Measurements from ENCODE around the gene KAT8. TPM values are rescaled to one million over a fixed set of nuclear protein-coding genes. Genes with fewer than 3 reads are reported as not detected.

KAT8 gene
- total RNA-seq, 1 donor from 2014 or later = 79.1 TPM

DNA sequence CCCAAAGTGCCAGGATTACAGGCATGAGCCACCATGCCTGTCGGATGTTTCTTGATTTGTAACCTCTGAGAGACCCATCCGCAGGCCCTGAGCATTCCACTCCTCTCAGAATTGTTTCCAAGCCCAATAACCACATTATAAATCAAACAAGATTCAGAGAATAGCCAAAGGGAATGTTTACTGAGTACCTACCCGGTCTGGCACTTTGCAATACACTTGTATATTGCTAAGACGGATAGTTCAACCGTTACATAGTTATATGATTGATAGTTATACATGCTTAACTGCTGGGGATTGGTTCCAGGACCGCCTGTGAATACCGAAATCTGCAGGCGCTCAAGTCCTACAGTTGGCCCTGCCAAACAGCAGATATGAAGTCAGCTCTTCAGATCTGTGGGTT, 3.0 kb upstream of the KAT8 start:
- no peak overlapping the region for H3K4me3 ChIP-seq
- H3K36me3 ChIP-seq = peaks cover 38% of the 10 kb centered on the region
- H3K27ac ChIP-seq = no peak overlapping the region
- TF ChIP-seq, protein P1, sequence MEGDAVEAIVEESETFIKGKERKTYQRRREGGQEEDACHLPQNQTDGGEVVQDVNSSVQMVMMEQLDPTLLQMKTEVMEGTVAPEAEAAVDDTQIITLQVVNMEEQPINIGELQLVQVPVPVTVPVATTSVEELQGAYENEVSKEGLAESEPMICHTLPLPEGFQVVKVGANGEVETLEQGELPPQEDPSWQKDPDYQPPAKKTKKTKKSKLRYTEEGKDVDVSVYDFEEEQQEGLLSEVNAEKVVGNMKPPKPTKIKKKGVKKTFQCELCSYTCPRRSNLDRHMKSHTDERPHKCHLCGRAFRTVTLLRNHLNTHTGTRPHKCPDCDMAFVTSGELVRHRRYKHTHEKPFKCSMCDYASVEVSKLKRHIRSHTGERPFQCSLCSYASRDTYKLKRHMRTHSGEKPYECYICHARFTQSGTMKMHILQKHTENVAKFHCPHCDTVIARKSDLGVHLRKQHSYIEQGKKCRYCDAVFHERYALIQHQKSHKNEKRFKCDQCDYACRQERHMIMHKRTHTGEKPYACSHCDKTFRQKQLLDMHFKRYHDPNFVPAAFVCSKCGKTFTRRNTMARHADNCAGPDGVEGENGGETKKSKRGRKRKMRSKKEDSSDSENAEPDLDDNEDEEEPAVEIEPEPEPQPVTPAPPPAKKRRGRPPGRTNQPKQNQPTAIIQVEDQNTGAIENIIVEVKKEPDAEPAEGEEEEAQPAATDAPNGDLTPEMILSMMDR (IDR thresholded peaks at IDR 0.05) = no peak
- ATAC-seq (no peak), DNase-seq (no peak)
- intact Hi-C loops (cut with DNase I) = no loop called here
- H3K9me3 ChIP-seq = no peaks in the 10 kb centered on the region
- no peaks in the 10 kb centered on the region for H3K27me3 ChIP-seq (ENCODE audit: low read depth)
- peaks cover 41% of the 10 kb centered on the region for H3K4me1 ChIP-seq

DNA sequence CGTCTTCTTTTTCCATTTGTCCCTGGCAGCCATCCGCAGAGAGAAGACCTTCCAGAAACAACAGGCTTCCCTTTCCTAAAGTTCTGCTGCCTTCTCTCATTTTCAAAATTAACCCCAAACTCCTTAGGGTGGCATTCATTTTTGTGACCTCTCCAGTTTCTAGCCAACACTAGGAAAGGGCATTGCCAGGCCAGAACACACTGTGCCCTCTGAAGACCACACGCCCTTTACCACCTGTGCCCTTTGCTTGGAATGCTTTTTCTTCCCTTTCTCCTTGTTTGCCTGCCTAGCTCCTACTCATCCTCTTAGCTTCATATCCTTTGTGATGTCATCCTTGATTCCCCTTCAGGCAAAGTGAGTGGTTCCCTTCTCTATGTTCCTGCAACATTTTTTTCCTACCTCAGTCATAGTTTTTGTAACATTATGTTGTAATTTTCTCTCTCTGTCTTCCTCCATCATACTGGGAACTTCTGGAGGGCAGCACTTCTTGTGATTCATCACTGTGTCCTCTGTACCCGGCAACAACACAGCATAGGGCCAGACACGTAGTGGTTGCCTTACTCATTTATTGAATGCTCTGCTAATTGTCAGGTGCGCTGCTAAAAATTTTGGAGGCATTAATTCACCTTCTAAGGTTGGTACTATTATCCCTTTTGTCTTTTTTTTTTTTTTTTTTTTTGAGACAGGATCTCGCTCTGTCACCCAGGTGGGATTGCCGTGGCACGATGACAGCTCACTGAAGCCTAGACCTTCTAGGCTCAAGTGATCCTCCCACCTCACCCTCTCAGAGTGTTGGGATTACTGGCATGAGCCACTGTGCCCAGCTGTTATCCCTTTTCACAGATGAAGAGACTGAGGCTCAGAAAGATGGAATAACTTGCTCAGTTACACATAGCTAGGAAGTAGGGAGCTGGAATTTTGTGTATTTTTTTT, 1.0 kb downstream of the KAT8 start:
- peak; percentile 8 to 25 for ATAC-seq

DNA sequence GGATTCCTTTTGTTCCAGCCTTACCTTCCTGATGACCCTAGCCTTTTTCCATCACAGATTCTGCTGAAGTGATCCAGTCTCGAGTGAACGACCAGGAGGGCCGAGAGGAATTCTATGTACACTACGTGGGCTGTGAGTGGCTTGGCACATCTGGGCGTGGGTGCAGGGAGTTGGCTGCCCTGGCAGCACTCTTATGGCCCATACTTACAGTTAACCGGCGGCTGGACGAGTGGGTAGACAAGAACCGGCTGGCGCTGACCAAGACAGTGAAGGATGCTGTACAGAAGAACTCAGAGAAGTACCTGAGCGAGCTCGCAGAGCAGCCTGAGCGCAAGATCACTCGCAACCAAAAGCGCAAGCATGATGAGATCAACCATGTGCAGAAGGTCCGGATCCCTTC, 2.7 kb downstream of the KAT8 start:
- intact Hi-C loops (cut with DNase I) = no loop called here
- Histone ChIP-seq H3K36me3 (peaks cover 56% of the 10 kb centered on the region), H3K27me3 (ENCODE audit: low read depth) (no peaks in the 10 kb centered on the region)

More for the DNA sequence above, 1.0 kb downstream of the KAT8 start:
- no peak for DNase-seq
- H3K4me1 ChIP-seq = peaks cover 36% of the 10 kb centered on the region
- H3K9me3 ChIP-seq = no peaks in the 10 kb centered on the region
- H3K27ac ChIP-seq = peak overlapping the region; percentile 96
- H3K27me3 ChIP-seq (ENCODE audit: low read depth) = no peaks in the 10 kb centered on the region
- TF ChIP-seq, protein P1 (IDR thresholded peaks at IDR 0.05) = no peak
- H3K4me3 ChIP-seq = peak overlapping the region; percentile 55
- H3K36me3 ChIP-seq = peaks cover 41% of the 10 kb centered on the region
- intact Hi-C loops (cut with DNase I) = no loop called here

DNA sequence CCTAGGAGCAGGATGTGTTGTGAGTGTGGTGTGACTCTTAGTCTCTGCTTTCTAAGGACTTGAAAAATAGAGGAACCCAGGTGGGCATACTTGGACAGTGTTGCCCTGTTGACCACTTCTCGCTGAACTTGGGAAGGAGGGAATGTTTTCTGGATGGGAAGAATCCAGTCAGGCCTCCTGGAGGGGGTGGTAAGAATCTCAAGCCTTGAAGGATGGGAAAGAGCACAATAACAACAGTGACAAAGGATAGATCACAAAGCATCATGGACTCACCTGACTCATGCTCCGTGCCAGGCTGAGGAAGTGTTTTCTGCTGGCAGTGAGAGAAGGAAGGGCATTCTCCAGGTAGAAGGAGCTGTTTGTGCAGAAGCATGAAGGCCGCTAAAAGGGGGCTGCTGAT, 8.4 kb downstream of the KAT8 start:
- TF ChIP-seq, protein P1 (IDR thresholded peaks at IDR 0.05) = no peak
- peaks cover 46% of the 10 kb centered on the region for H3K4me1 ChIP-seq
- H3K27ac ChIP-seq = peak overlapping the region; percentile 96
- peaks cover 77% of the 10 kb centered on the region for H3K36me3 ChIP-seq
- DNase-seq (no peak), ATAC-seq (no peak)
- intact Hi-C loops (cut with DNase I) = no loop called here
- no peak overlapping the region for H3K4me3 ChIP-seq
- no peaks in the 10 kb centered on the region for H3K9me3 ChIP-seq
- H3K27me3 ChIP-seq (ENCODE audit: low read depth) = no peaks in the 10 kb centered on the region

More for the DNA sequence above, 2.7 kb downstream of the KAT8 start:
- no peaks in the 10 kb centered on the region for H3K9me3 ChIP-seq
- TF ChIP-seq, protein P1 (IDR thresholded peaks at IDR 0.05) = no peak
- H3K27ac ChIP-seq = peak overlapping the region; percentile 96
- ATAC-seq (no peak), DNase-seq (no peak)
- peaks cover 23% of the 10 kb centered on the region for H3K4me1 ChIP-seq
- no peak overlapping the region for H3K4me3 ChIP-seq

DNA sequence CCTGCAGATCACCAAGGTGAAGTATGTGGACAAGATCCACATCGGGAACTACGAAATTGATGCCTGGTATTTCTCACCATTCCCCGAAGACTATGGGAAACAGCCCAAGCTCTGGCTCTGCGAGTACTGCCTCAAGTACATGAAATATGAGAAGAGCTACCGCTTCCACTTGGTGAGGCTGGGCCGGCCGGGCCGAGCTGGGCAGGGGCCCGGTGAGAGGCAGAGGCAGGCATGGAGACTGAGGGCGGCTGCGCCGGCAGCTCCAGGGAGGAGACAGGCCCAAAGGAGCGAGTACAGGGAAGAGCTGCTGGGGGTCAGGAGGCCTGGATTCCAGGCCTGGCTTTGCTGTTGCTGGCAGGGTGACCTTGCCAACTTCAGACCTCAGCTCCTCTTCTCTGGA, 9.7 kb downstream of the KAT8 start:
- H3K36me3 ChIP-seq = peaks cover 79% of the 10 kb centered on the region
- intact Hi-C loops (cut with DNase I) = no loop called here
- peak overlapping the region; percentile 96 for H3K27ac ChIP-seq
- no peak for DNase-seq
- peaks cover 59% of the 10 kb centered on the region for H3K4me1 ChIP-seq
- no peaks in the 10 kb centered on the region for H3K27me3 ChIP-seq (ENCODE audit: low read depth)
- ATAC-seq = peak; percentile 20 to 37
- no peaks in the 10 kb centered on the region for H3K9me3 ChIP-seq
- TF ChIP-seq, protein P1 (IDR thresholded peaks at IDR 0.05) = no peak
- no peak overlapping the region for H3K4me3 ChIP-seq
